Posterior cingulate gyrus (tissue), 11 donors: ENCODE results near the gene NBEA.
"Not testable (repeated sequence)": the region's sequence is repeated elsewhere in the genome, so short reads cannot be mapped to it uniquely, and the experiment has no call there.

ENCODE experiments used
- DNase-seq, 10 donors: peaks; one replicate each; pipeline versions ENCODE4 v3.0.0 to v3.0.0-alpha.2; 2020 to 2021; ENCODE audit warnings: mixed read lengths in 3 of 10
- intact Hi-C: fragments of 100-400 bp; cut with DNase I; formaldehyde crosslinking; loops from one replicate; pipeline ENCODE4 v1.15.1; 2023

NBEA gene

DNA sequence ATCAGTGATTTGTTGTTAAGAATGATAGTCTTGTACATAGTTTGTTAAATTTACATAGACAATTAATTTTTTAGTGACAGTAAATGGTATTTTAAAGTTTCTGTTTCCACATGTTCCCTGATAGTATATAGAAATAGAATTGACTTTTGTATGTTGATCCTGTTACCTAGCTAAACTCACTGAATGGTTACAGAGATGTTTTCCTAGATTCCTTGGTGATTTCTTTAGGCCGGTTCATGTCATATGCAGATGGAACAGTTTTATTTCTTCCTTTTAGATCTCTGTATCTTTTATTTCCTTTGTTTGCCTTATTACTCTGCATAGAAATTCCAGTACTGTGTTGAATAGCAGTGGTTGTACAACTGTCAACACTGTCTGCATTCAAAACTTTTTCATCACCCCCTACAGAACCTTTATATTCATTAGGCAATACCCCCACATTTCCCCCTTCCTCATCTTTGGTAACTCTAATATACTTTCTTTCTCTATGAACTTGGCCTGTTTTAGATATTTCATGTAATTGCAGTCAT is 86.3 kb downstream of the NBEA start:
- intact Hi-C loops, result no loop called here

DNA sequence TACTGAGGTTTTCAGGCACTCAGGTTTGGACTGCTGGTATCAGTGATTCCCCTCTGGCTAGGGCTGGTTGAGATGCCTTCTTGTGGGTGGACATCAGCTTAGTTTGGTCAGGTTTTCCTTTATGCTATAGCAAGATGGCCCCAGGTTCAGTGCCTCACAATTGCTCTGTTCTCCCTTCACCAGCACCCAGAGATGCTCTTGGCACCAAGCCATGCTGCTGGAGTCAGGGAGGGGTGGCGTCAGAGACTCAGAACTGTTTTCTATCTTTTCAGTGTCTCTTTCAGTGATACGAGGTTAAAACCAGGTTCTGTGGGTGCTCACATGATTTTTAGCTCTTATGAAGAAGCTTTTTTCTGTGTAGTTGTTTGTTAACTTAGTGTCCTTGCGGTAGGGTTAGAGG is 96.9 kb downstream of the NBEA start:
- peak in 3 of 10 donors; percentile 14 to 78 (median 58) for DNase-seq
- intact Hi-C loops, result no loop called here

More for the DNA sequence above, 86.3 kb downstream of the NBEA start:
- no peak for DNase-seq

DNA sequence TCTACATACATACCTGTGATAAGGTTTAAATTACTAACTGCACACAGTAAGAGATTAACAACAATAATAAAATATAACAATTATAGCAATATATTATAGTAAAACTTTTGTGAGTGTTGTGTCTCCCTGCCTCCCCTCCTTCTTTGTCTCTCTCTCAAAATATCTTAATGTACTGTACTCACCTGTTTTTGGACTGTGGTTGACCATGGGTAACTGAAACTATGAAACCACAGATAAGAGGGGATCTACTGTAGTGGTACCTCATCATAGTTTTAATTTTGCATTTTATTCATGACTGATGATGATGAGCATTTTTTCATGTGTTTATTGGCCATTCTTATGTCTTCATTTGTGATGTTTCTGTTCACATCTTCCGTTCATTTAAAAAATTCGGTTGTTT is 104.5 kb downstream of the NBEA start:
- intact Hi-C loops, result no loop called here
- no peak for DNase-seq

DNA sequence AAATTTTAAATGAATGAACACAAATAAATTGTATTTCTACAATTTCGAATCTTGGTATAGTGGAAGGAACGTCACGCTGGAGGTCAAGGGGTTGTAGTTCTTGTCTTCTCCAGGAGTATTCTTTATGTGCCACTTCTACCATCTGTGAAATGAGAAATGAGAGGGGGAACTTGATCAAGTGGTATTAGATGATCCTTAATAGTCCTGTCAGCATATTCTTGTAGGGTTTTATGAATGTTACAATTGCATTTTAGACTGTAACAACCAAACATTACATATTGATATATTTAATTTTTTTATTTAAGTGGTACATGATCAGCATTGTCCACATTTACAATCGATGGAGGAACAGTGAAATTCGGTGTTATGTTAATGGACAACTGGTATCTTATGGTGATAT is 113.6 kb downstream of the NBEA start:
- DNase-seq, result no peak
- intact Hi-C loops, result no loop called here

DNA sequence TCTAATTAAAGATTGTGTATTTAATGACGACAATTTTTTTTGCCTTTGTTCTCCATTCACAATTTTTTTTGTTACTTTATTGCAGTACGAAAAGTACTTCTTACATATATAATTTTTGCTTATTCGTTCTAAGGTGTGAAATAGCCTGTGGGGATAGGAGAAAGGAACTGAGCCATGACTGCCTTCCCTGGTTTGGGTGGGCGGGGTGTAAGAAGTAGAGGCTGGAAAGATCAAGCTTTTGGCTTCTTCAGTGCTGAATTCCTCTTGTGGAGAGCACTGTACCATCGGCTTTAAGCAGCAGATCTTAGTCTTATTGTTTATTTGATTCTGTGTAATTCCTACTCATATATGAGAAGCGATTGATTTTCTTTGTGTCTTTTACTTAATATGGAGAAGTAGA is 115.8 kb downstream of the NBEA start:
- intact Hi-C loops, result no loop called here
- DNase-seq, result peak in 5 of 10 donors; percentile 3 to 65 (median 47)

DNA sequence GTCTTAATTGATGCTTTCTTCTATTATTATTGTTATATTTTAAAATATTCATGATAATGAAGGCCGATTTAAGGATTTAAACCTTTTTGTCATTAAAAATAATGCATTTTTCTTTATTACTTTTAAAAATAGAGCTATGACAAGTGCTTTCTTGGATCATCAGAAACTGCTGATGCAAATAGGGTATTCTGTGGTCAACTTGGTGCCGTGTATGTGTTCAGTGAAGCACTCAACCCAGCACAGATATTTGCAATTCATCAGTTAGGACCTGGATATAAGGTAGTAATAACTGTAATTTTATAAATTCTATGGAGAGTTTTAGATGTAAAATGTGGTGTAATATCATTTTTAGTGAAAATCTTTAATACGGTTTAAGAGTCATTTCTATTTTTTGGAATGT is 116.5 kb downstream of the NBEA start:
- DNase-seq, intact Hi-C loops: not testable (repeated sequence)

GRCh38 chr13:35086667-35087066 is 144.6 kb downstream of the NBEA start:
- intact Hi-C loops, result no loop called here
- DNase-seq, result no peak

DNA sequence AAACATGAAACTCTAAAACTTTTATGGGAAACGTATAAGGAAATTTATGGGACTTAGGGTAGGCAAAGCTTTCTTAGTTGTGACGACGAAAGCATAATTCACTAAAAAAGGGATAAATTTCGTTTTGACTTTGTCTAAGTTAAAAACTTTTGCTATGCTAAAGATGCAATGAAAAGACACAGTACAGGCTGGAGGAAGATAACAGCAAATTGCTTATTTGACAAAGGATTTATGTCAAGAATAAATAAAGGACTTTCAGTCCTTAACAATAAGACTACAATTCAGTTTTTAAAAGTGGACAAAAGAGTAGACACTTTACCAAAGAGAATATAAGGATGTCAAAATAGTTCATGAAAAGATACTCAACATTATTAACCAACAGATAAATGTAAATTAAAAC is 150.2 kb downstream of the NBEA start:
- intact Hi-C loops, result no loop called here
- no peak for DNase-seq

GRCh38 chr13:35092751-35093150 is 150.7 kb downstream of the NBEA start:
- no peak for DNase-seq
- intact Hi-C loops, result no loop called here

DNA sequence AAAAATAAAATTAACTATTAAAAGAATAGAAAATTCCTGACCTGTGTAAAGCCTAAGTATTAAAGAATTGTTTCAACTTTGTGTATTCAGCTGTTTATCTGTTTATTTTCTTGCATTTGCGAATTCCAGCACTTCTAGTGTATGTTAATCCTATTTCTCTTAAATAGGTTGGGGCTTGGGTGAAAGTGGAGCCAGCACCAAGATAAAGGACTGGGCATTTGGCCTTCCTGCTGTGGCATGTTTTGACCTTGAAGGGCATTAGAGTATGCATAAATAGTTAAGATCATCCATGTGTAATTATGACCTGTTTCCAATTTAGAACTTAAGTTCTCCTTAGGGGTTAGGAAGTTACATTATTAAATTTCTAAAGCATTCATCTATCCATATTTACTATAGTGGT is 151.3 kb downstream of the NBEA start:
- DNase-seq, result no peak
- intact Hi-C loops, result no loop called here

DNA sequence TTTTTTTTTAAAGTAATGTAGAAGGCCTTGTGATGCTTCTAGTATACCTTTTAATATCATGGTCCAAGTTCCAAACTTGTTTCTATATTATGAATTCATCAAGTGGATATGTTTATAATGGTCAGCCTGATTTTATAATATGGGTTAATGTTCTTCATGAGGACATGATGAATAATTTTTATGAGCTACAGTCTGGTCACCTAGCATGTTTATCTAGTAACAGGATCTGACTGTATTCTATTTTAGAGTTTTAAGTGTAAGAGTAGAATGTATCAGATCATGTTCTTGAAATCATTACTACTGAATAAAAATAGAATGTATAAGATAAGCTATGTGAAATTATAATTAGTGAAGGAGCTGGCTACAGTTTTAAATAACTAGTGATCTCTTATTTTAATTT is 164.7 kb downstream of the NBEA start:
- DNase-seq, intact Hi-C loops: not testable (repeated sequence)

- intact Hi-C loops, result no loop called here
- DNase-seq, result no peak
These were observed 165.5 kb downstream of the NBEA start for GRCh38 chr13:35107535-35107934.

GRCh38 chr13:35113612-35114011 is 171.5 kb downstream of the NBEA start:
- intact Hi-C loops, DNase-seq: not testable (repeated sequence)

DNA sequence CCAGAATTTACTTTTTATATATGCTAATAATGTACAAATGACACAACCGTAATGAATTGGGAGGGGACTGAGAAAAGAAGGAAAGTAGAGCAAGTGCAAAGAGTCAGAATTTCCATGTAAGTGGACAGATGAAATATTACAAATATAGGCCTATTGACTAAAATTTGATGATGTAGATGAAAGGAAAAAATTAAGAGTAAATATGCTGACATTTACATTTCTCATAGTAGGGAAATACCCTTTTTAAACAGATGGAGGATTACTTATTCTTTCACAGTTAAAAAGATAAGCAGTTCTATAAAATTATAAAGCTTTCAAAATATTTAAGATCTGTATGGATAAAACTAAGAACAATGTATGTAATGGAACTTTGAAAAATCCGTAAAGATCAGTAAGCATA is 185.4 kb downstream of the NBEA start:
- DNase-seq, result no peak
- intact Hi-C loops, result no loop called here

- no peak for DNase-seq
- intact Hi-C loops, result no loop called here
These were observed 187.4 kb downstream of the NBEA start for GRCh38 chr13:35129500-35129899.

- intact Hi-C loops, result no loop called here
These were observed 189.4 kb downstream of the NBEA start for GRCh38 chr13:35131471-35131870.

GRCh38 chr13:35136585-35136984 is 194.5 kb downstream of the NBEA start:
- intact Hi-C loops, result no loop called here
- DNase-seq, result no peak

More at GRCh38 chr13:35131471-35131870, 189.4 kb downstream of the NBEA start:
- DNase-seq, result no peak

DNA sequence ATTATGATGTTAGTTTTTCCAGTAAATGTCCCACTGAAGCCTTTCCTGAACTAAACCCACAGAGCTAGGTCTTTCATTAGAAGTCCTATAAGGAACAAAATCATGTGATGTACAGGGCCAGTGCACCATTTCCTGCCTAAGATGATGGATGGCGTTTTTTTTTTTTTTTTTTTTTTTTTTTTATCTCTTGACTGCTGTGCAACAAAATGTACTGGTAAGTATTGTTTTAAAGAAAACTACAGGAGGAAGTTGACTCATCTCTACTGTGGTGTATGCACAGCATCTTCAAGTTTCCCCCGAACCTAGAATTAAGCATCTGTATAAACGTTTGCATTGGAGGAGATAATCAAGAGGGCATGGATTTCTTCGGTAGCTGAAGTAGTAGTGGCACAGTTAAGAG is 197.5 kb downstream of the NBEA start:
- intact Hi-C loops, result no loop called here
- no peak for DNase-seq

DNA sequence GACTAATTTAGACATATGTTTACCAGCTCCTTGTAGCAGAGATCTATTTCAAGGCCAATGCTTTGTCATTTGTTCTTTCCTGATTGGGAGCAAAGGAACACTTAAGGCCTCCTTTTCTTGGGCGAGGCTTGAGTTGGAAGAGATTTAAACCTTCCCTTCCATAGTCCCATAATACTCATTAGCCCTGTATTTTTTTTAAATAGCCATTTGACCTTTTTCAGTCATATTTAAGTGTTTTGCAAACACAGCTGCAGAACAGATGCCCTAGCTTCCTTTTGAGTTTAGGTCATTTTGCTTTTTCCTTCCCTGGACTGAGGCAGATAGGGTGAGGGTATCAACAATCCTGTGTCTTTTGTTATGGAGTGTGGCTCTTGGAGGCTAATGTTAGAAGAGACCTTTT is 198.3 kb downstream of the NBEA start:
- intact Hi-C loops, result no loop called here
- no peak for DNase-seq

DNA sequence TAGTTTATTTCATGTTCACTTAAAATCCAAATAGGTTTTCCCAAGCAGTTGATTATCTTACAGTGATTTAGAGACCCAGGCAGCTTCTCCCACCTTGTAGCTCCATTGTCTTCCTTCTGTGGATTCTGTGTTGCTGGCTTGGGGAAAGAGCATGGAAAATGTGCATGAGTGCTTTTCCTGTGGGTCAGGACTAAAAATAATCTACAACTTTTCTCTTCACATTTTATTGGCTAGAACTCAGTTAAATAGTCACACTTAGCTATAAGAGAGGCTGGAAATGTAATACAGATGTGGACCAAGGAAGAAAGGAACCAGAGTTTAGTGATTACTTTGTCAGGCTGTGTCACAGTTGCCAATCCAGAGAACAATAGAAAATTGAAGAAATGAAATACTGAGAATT is 198.8 kb downstream of the NBEA start:
- no peak for DNase-seq
- intact Hi-C loops, result no loop called here

DNA sequence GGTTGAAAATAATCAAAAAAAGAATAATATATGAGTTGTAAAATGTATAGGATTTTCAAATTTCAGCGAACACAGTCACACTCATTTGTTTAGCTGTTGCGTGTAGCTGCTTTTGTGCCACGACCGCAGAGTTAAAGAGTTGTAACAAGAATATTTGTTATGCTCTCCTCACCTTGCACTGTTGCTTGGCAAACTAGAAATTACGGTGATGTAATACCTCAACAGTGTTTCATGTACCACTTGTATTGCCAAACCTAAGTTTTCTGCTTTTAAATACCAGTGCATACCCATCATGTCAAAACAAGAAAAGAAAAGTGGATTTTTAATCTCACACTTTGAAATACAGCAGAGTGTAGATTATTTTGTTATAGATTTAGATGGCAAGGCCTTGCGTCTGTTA is 201.1 kb downstream of the NBEA start:
- no peak for DNase-seq
- intact Hi-C loops, result no loop called here

GRCh38 chr13:35144166-35144890 is 202.3 kb downstream of the NBEA start:
- DNase-seq, result peak in 1 of 10 donors; percentile 18
- intact Hi-C loops, result no loop called here

- intact Hi-C loops, result no loop called here
- DNase-seq, result no peak
These were observed 204.6 kb downstream of the NBEA start for GRCh38 chr13:35146686-35147085.
